ACC112 (cell line): ENCODE data around the gene SERPINB6.
"Not testable (repeated sequence)": the region's sequence is repeated elsewhere in the genome, so short reads cannot be mapped to it uniquely, and the experiment has no call there.

Experiments used
- H2AFZ ChIP-seq: fragments of 200-600 bp; sonication (generic); one replicate; pipeline ENCODE4 v1.6.0; 2017; ENCODE audit warnings: antibody characterized with exemption, low read length; ENCODE audit not compliant: unreplicated experiment
- H3K27ac ChIP-seq: fragments of 200-600 bp; sonication (generic); 2 replicates; pipeline ENCODE4 v1.5.1; 2014; ENCODE audit warnings: low read depth, mild to moderate bottlenecking, antibody characterized with exemption, low read length, moderate library complexity
- H3K27me3 ChIP-seq: fragments of 200-600 bp; sonication (generic); 2 replicates; pipeline ENCODE4 v1.6.1; 2014; ENCODE audit warnings: mild to moderate bottlenecking, antibody characterized with exemption, low read length, moderate library complexity, mixed read lengths; ENCODE audit not compliant: insufficient read depth
- H3K36me3 ChIP-seq: fragments of 200-600 bp; sonication (generic); 2 replicates; pipeline ENCODE4 v1.6.1; 2016; ENCODE audit warnings: mild to moderate bottlenecking, antibody characterized with exemption, low read length, moderate library complexity, mixed read lengths; ENCODE audit not compliant: insufficient read depth
- H3K4me1 ChIP-seq: fragments of 200-600 bp; sonication (generic); one replicate; pipeline ENCODE4 v1.6.1; 2016; ENCODE audit warnings: low read length, mixed read lengths; ENCODE audit not compliant: insufficient read depth, unreplicated experiment, control insufficient read depth
- H3K4me3 ChIP-seq: fragments of 200-600 bp; sonication (generic); 2 replicates; pipeline ENCODE4 v1.5.1; 2014; ENCODE audit warnings: mild to moderate bottlenecking, low read depth, low read length
- H3K79me2 ChIP-seq: fragments of 200-600 bp; sonication (generic); one replicate; pipeline ENCODE4 v1.6.0; 2016; ENCODE audit warnings: low read length; ENCODE audit not compliant: control insufficient read depth, unreplicated experiment, insufficient read depth

Gene SERPINB6

DNA sequence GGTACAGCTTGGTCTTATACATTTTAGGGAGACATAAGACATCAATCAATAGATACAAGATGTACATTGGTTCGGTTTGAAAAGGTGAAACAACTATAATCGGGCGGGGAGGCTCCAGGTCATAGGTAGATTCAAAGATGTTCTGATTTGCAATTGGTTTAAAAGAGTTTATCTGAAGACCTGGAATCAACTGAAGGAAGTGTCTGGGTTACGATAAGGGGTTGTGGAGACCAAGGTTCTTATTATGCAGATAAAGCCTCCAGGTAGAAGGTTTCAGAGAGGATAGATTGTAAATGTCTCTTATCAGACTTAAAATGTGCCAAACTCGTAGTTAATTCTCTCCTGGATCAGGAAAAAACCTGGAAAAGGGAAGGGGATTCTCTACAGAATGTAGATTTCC lies 5.9 kb upstream of the SERPINB6 start:
- Histone ChIP-seq H3K79me2 (peaks cover 4% of the 10 kb centered on the region), H3K27me3 (no peaks in the 10 kb centered on the region), H3K4me3 (no peak overlapping the region), H3K4me1 (peaks cover 64% of the 10 kb centered on the region), H3K27ac (peak overlapping the region; percentile 92), H2AFZ (no peak overlapping the region), H3K36me3 (no peaks in the 10 kb centered on the region)

DNA sequence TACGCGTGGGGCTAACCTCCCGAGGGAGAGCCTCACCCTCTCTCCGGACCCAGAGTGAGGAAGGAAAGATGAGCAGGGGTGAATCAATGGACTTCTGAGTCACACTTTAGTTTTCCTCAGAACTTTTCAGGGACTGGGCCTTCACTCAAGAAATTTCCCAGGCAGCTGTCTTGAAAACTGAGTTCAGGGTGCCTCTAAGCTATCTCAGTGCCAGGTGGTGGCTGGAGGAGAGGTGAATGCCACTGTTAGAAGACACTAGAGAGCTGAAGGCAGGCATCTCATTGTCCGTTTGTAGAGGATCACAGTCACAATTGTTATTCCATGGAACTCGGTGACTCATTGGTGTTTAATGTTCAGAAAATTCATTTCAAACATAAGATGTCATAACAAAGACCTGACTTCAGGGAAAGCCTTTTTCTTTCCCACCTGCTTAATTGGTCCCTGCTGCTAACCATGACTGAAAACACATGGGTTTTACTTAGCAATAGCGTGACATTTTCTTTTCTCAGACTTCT lies 5.3 kb upstream of the SERPINB6 start:
- H3K4me3 ChIP-seq: peak overlapping the region; percentile 41; the same call in 1 of the 2 replicates
- H3K36me3 ChIP-seq: no peaks in the 10 kb centered on the region
- H3K79me2 ChIP-seq: peaks cover 7% of the 10 kb centered on the region
- H3K27ac ChIP-seq: peak overlapping the region; percentile 92
- no peaks in the 10 kb centered on the region for H3K27me3 ChIP-seq
- peaks cover 60% of the 10 kb centered on the region for H3K4me1 ChIP-seq
- peak overlapping the region; percentile 37 for H2AFZ ChIP-seq

DNA sequence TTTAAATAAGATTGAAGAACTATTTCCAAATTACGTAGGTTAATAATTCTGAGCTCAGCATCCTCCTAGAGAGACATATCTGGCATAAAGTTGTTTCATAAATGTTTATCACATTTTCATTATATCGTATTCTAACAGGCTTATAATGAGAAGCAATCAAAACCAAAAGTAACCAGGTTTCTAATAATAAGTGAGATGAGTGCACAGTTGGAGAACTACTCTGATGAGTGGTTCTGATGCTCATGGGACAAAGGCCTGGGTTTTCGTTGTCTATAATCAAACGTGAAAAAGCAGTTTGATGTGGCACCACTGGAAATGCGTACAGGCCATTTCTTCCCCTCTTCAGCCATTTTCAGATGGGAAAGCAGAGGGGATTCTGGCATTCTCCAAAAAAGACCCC lies 4.7 kb upstream of the SERPINB6 start:
- peak overlapping the region; percentile 41 for H3K4me3 ChIP-seq
- peaks cover 11% of the 10 kb centered on the region for H3K79me2 ChIP-seq
- H3K27ac ChIP-seq: peak overlapping the region; percentile 92
- H3K36me3 ChIP-seq: no peaks in the 10 kb centered on the region
- H3K27me3 ChIP-seq: no peaks in the 10 kb centered on the region
- peaks cover 54% of the 10 kb centered on the region for H3K4me1 ChIP-seq
- peak overlapping the region; percentile 58 for H2AFZ ChIP-seq

DNA sequence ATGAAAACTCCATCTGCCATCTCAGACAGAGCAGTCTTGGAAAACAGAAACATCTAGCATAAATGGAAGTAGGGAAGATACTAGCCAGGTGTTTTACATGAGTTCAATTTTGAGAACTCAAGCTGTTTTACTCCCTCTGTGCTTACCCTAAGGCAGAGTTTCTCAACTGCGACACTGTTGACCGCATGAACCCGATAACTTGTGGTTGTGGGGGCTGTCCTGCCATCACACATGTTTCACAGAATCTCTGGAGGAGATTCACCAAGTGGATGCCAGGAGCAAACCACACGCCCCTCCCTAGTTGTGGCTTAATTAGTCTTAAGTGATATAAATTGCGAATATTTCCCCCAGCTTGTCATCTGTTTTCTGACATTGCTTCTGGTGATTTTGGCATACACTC lies 2.3 kb upstream of the SERPINB6 start:
- no peak overlapping the region for H3K4me3 ChIP-seq
- no peaks in the 10 kb centered on the region for H3K27me3 ChIP-seq
- no peak overlapping the region for H2AFZ ChIP-seq
- no peak overlapping the region for H3K27ac ChIP-seq
- peaks cover 42% of the 10 kb centered on the region for H3K4me1 ChIP-seq
- no peaks in the 10 kb centered on the region for H3K36me3 ChIP-seq
- peaks cover 30% of the 10 kb centered on the region for H3K79me2 ChIP-seq

DNA sequence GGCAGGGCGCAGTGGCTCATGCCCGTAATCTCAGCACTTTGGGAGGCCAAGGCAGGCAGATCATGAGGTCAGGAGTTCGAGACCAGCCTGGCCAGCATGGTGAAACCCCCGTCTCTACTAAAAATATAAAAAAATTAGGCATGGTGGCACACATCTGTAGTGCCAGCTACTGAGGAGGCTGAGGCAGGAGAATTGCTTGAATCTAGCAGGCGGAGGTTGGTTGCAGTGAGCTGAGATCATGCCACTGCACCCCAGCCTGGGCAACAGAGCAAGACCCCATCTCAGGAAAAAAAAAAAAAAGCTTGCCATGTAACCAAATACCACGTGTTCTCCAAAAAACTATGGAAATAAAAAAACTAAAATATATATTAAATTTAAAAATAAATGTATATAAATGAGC lies 1.8 kb upstream of the SERPINB6 start:
- not testable (repeated sequence) for H3K36me3 ChIP-seq, H3K27me3 ChIP-seq, H3K4me3 ChIP-seq, H2AFZ ChIP-seq, H3K27ac ChIP-seq
- H3K79me2 ChIP-seq: peaks cover 35% of the 10 kb centered on the region
- peaks cover 37% of the 10 kb centered on the region for H3K4me1 ChIP-seq

DNA sequence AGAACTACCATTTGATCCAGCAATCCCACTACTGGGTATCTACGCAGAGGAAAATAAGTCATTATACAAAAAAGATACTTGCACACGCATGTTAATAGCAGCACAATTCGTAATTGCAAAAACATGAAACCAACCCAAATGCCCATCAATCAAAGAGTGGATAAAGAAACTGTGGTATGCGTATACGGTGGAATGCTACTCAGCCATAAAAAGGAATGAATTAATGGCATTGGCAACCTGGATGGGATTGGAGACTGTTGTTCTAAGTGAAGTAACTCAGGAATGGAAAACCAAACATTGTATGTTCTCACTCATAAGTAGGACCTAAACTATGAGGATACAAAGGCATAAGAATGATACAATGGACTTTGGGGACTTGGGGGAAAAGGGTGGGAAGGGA lies 1.3 kb upstream of the SERPINB6 start:
- H3K4me3 ChIP-seq, H3K27ac ChIP-seq, H3K36me3 ChIP-seq, H3K27me3 ChIP-seq, H2AFZ ChIP-seq: not testable (repeated sequence)
- peaks cover 40% of the 10 kb centered on the region for H3K79me2 ChIP-seq
- H3K4me1 ChIP-seq: peaks cover 33% of the 10 kb centered on the region

DNA sequence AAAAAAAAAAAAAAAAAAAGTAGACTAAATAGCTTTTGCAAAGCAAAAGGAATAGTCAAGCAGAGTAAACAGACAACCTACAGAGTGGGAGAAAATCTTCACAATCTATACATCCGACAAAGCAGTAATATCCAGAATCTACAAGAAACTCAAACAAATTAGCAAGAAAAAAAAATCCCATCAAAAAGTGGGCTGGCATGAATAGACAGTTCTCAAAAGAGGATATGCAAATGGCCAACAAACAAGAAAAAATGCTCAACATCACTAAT lies 786 bp upstream of the SERPINB6 start:
- Histone ChIP-seq H3K4me1 (peaks cover 27% of the 10 kb centered on the region), H3K4me3 (peak overlapping the region; percentile 86), H3K27ac (peak overlapping the region; percentile 82), H3K79me2 (peaks cover 42% of the 10 kb centered on the region), H2AFZ (peak overlapping the region; percentile 83)
- H3K36me3 ChIP-seq, H3K27me3 ChIP-seq: not testable (repeated sequence)

DNA sequence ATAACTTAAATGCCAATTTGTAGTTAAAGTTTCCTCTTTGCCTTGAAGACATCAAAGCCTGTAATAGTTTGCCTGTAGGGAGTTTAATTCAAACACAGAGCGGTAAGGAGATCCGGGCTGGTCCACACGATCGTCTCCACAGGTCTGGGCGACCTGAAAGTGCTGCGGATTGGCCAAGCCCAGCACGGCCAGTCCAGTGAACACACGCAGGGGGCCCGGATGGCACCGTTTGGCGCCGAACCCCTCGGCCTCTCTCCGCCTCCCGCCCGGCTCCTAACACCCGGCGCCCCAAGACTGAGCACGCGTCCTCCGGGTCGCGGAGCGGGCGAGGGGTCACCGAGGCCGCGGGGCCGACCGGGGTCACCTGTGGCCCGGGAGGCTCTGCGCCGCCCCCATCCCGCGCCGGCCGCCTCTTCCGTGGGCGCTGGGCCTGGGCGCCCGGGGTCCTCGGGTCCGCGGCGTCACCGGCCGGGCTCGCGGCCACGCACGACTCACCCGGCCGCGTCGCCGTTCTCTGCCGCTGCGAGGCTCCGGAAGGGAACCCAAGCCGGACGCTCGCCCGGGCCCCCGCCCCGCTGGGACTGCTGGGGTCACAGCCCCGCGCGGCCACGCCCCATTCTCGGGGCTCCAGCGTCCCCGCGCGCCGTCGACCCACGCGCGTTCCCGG lies 481 bp downstream of the SERPINB6 start:
- Histone ChIP-seq H3K4me3 (peak overlapping the region; percentile 86), H3K27ac (peak overlapping the region; percentile 82), H3K36me3 (no peaks in the 10 kb centered on the region), H3K27me3 (no peaks in the 10 kb centered on the region), H3K4me1 (peaks cover 20% of the 10 kb centered on the region), H2AFZ (peak overlapping the region; percentile 83), H3K79me2 (peaks cover 55% of the 10 kb centered on the region)

DNA sequence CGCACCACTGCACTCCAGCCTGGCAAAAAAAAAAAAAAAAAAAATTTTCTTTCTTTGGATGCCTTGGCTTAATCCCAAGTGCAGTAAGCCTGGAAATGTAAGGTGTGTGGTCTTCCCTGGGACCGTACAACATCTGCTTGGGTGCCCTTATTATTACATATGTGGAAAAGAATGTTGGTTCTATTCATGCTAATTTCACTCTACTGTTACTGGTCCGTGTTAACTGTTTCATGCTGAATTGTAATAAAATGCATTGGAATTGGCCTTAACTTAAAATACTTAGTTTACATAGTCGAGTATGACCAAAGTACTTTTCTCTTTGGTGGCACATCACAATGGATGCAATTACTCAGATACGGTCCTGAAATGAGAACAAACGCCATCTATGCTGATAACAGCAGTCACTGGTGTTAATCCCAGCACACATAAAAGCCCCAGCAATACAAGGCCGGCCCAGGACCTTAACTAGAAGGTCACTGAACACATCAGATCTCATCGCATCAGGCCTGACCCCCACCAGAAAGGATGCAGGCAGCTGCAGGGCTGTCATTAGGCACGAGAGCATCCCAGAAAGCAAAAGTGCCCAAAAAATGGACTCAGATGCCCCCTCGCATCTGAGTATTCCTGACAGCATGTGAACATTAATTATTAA lies 1.2 kb downstream of the SERPINB6 start:
- Histone ChIP-seq H3K4me3 (peak overlapping the region; percentile 86), H3K27ac (peak overlapping the region; percentile 82), H3K27me3 (no peaks in the 10 kb centered on the region), H3K4me1 (peaks cover 16% of the 10 kb centered on the region), H3K36me3 (no peaks in the 10 kb centered on the region), H2AFZ (no peak overlapping the region), H3K79me2 (peaks cover 59% of the 10 kb centered on the region)

DNA sequence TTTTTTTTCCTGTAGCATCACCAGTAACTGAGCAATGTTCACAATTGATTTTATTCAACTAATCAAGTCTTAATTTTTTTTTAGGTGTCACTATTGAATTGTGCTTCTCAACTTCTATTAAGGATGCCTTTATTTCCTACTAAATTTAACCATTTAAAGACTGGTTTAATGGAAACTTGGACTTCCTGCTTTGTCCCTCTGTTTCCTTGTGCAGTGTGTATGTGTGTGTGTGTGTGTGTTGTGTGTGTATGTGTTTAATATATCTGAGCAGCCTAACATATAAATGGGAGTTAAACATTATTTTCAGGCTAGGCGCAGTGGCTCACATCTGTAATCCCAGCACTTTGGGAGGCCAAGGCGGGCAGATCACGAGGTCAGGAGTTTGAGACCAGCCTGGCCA lies 1.8 kb downstream of the SERPINB6 start:
- Histone ChIP-seq H3K4me3 (peak overlapping the region; percentile 86; the same call in 1 of the 2 replicates), H3K27ac (no peak overlapping the region), H3K36me3 (no peaks in the 10 kb centered on the region), H3K4me1 (peaks cover 16% of the 10 kb centered on the region), H3K27me3 (no peaks in the 10 kb centered on the region), H2AFZ (no peak overlapping the region), H3K79me2 (peaks cover 64% of the 10 kb centered on the region)

DNA sequence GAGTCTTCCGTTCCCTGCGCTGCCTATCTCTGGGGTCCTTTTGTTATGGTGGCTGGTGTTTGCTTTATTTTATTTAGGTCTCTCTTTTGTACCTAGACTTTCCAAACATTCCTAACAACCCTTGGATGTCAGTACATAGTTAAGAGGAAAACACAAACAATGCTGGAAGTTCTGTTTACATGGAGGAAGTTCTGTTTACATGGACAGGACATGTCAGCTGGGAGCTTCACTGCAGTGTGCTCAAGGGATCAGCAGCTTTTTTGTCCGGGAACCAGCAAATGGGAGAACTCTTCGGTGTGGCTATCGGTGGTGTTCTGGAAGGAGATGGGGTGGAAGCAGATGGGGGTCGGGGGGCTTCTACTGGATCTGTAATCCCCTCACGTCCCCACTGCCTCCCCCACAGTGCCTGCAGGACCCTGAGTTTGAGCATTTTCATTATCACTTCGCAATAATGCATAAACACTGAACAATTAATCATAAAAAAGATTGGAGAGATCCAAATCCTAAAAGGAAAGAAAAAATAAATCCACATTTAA lies 2.7 kb downstream of the SERPINB6 start:
- Histone ChIP-seq H3K4me1 (peaks cover 16% of the 10 kb centered on the region), H3K27me3 (no peaks in the 10 kb centered on the region), H2AFZ (no peak overlapping the region), H3K27ac (no peak overlapping the region), H3K4me3 (no peak overlapping the region), H3K36me3 (no peaks in the 10 kb centered on the region), H3K79me2 (peaks cover 68% of the 10 kb centered on the region)
